Measurements from ENCODE around the gene MPND.

Gene MPND

DNA sequence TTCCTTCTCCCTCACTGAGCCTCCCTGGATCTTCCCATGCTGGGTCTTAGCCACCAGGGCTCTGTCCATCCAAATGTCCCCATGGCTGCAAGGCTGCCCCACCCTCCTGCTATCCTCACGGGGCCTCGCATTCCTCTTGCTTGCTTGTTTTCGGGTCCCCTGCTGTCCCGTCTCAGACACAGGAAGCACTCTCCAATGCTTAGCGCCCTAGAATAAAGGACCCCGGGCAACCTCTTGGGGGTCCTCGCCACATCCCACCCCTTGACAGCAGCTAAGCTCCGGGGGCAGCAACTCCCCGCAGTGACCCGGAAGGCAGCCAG, 33.3 kb downstream of the MPND start:
- Histone ChIP-seq H3K9me3 (ENCODE audit: control insufficient read depth, low read length) (no peaks in the 10 kb centered on the region), H3K27ac (peak overlapping the region; percentile 99), H3K4me3 (ENCODE audit: low read depth, low read length) (no peak overlapping the region), H3K36me3 (ENCODE audit: control insufficient read depth, insufficient read depth, low read length) (no peaks in the 10 kb centered on the region), H3K4me1 (peaks cover 84% of the 10 kb centered on the region), H3K4me2 (ENCODE audit: low read length) (no peak overlapping the region), H3K27me3 (ENCODE audit: control insufficient read depth, insufficient read depth, low read length) (no peaks in the 10 kb centered on the region), H3K9ac (no peak overlapping the region), H3K79me2 (peaks cover 11% of the 10 kb centered on the region), H2AFZ (no peak overlapping the region)
- no peak for TF ChIP-seq CTCF (IDR thresholded peaks at IDR 0.05)

DNA sequence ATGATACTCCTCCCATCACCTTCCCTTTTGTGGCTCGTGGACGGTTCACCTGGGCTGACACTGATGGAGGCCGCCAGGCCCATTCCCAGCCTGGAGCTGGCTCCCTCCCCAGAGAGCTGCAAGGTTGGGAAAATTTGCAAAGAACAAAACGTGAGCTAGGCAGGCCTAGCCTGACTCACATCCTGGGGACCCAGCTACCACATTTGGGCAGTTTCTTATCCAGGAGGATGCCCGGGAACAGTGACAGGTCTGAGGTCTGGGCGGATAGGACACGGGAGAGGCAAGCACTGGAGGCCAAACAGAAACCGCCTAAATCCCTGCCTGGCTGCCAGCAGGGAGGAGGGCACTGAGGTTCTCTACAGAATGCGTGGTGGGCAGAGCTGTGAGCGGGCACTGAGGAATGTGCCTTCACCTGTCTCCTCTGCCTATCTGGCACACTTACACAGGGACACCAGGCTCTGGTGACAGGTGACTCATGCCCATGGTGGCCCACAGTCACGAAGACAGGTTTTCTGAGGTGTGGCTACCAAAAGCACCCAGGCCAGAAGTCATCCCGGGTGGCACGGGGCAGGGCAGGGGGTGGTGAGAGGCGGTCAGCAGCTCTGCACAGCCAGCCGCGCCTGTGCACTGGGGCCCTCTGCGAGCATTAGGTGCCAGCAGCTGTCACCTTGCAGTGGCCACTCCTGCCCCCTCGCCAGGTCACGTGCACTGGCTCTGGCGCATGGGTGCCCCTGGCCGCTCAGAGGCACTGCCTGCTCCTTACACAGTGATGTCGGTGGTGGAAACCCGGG, 33.8 kb downstream of the MPND start:
- no peak overlapping the region for H2AFZ ChIP-seq
- no peak overlapping the region for H3K4me3 ChIP-seq (ENCODE audit: low read depth, low read length)
- H3K27me3 ChIP-seq (ENCODE audit: control insufficient read depth, insufficient read depth, low read length), result no peaks in the 10 kb centered on the region
- H3K36me3 ChIP-seq (ENCODE audit: control insufficient read depth, insufficient read depth, low read length), result no peaks in the 10 kb centered on the region
- no peaks in the 10 kb centered on the region for H3K9me3 ChIP-seq (ENCODE audit: control insufficient read depth, low read length)
- no peak overlapping the region for H3K4me2 ChIP-seq (ENCODE audit: low read length)
- peaks cover 79% of the 10 kb centered on the region for H3K4me1 ChIP-seq
- peak overlapping the region; percentile 99 for H3K27ac ChIP-seq
- no peak overlapping the region for H3K9ac ChIP-seq
- TF ChIP-seq CTCF (IDR thresholded peaks at IDR 0.05), result no peak
- peaks cover 6% of the 10 kb centered on the region for H3K79me2 ChIP-seq

- H2AFZ ChIP-seq, result no peak overlapping the region
- no peak overlapping the region for H3K9ac ChIP-seq
- TF ChIP-seq CTCF (IDR thresholded peaks at IDR 0.05), result no peak
- peaks cover 11% of the 10 kb centered on the region for H3K79me2 ChIP-seq
- H3K9me3 ChIP-seq (ENCODE audit: control insufficient read depth, low read length), result no peaks in the 10 kb centered on the region
- no peaks in the 10 kb centered on the region for H3K36me3 ChIP-seq (ENCODE audit: control insufficient read depth, insufficient read depth, low read length)
- peaks cover 62% of the 10 kb centered on the region for H3K4me1 ChIP-seq
- no peak overlapping the region for H3K4me3 ChIP-seq (ENCODE audit: low read depth, low read length)
- H3K4me2 ChIP-seq (ENCODE audit: low read length), result no peak overlapping the region
- H3K27ac ChIP-seq, result peak overlapping the region; percentile 63
- no peaks in the 10 kb centered on the region for H3K27me3 ChIP-seq (ENCODE audit: control insufficient read depth, insufficient read depth, low read length)
Measured at GRCh38 chr19:4378886-4379285, 35.5 kb downstream of the MPND start.

DNA sequence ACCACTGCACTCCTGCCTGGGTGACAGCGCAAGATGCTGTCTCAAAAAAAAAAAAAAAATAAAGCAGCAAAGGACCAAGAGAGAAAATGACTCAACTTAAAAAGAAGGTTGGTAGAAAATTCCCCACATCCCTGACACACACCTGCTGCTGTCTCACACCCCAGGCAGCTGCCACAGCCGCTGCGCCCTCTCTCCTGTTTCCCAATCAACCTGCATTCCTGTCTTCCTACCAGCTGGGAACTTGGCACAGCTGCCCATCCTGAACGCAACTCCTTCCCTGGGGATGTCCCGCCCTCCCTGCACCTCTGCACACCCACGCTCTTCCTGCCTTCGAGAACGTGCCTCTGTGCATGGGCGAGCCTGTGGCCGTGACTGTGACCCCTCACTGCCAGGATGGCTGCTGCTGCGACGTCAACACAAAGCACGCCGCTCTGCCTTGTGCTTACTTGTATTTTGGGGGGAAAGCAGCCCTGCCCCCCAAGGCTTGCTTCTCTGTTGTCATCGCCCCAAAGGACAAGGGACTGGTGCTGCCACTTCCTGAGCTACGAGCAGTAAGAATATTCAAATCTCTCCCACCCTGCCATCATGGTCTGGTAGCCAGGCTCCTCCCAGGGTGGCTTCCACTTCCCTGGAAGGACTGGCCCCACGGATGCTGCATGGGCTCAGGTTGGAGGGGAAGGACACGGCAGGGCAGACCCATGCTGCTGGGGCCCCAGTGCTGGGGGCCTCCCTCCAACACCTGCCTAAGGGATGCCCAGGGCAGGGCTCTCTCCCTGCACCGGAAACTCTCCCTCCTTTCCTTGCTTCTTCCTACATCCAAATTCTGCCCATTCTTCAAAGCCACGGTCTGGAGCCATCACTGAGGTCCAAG, 36.3 kb downstream of the MPND start:
- Histone ChIP-seq H3K4me3 (ENCODE audit: low read depth, low read length) (no peak overlapping the region), H3K4me2 (ENCODE audit: low read length) (peak overlapping the region; percentile 14), H3K9ac (no peak overlapping the region), H3K79me2 (peaks cover 18% of the 10 kb centered on the region), H3K27ac (peak overlapping the region; percentile 63), H2AFZ (no peak overlapping the region), H3K36me3 (ENCODE audit: control insufficient read depth, insufficient read depth, low read length) (no peaks in the 10 kb centered on the region), H3K27me3 (ENCODE audit: control insufficient read depth, insufficient read depth, low read length) (no peaks in the 10 kb centered on the region), H3K9me3 (ENCODE audit: control insufficient read depth, low read length) (no peaks in the 10 kb centered on the region), H3K4me1 (peaks cover 55% of the 10 kb centered on the region)
- no peak for TF ChIP-seq CTCF (IDR thresholded peaks at IDR 0.05)
